GM12801 (cell line): ENCODE data around the gene DUSP14.

Experiments used
- CTCF ChIP-seq: IDR thresholded peaks from one replicate; pipeline ENCODE4 v1.5.1; 2011; ENCODE audit warnings: control low read depth; ENCODE audit not compliant: insufficient read length; ENCODE audit errors: extremely low read depth

The DUSP14 gene

GRCh38 chr17:37478187-37478586, 11.5 kb upstream of the DUSP14 start:
- no peak for TF ChIP-seq CTCF

GRCh38 chr17:37479025-37479424, 10.7 kb upstream of the DUSP14 start:
- no peak for TF ChIP-seq CTCF

GRCh38 chr17:37480427-37480826, 9.3 kb upstream of the DUSP14 start:
- TF ChIP-seq CTCF = no peak

GRCh38 chr17:37481001-37481665, 8.6 kb upstream of the DUSP14 start:
- no peak for TF ChIP-seq CTCF

GRCh38 chr17:37483311-37484039, 6.2 kb upstream of the DUSP14 start:
- TF ChIP-seq CTCF = no peak

- no peak for TF ChIP-seq CTCF
These were observed 3.6 kb upstream of the DUSP14 start for GRCh38 chr17:37485938-37486570.

GRCh38 chr17:37488009-37488604, 1.6 kb upstream of the DUSP14 start:
- no peak for TF ChIP-seq CTCF
